Erythroblast (primary cell): ENCODE measurements around the gene EFNB2.

Source experiments
- GATA1 ChIP-seq: IDR thresholded peaks from 2 replicates; pipeline ENCODE4 v1.6.1; 2011; ENCODE audit warnings: low read depth, mild to moderate bottlenecking, control low read depth, low read length, moderate library complexity
- POLR2A ChIP-seq: IDR thresholded peaks from 2 replicates; pipeline ENCODE4 v1.6.1; 2011; ENCODE audit warnings: mild to moderate bottlenecking, low read length

DNA sequence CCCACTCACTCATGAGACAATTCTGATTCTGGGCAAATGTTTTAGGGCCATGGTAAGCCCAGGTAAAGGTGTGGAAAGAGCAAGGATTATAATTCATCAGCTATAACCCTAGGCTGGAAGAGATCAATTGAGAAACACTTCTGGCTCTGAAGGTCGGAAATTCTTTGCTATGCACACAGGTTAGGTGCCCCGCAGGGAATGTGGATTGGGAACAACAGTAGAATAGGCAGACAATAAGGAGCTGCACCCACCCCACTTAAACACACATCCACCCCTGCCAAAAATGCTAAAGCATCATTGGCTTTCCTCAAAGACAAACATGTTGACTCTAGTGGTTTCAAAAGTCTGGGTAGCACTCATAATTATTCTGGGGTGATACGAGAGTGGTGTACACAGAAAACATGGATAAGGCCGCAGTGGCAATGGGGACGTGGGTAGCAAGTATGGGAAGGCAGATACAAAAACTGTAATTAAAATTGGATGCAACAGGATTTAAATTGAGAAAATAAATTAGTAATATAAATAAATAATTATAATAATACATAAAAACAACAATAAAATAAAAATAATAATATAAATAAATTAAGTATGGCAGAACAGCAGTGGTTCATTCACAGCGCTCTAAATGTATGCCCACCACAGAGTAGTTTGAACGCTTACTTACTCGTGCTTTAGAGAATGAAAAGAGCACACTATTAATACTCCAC, 8.6 kb downstream of the EFNB2 start:
- TF ChIP-seq POLR2A, result no peak
- no peak for TF ChIP-seq GATA1
